Suppressor macrophage (primary cell): ENCODE data around the gene ZNF202.

ENCODE experiments used
- DNase-seq, 4 experiments: peaks; one replicate each; pipeline ENCODE4 v3.0.0-alpha.2; 2020 to 2022

Gene ZNF202

GRCh38 chr11:123682696-123683410 is 58.6 kb downstream of the ZNF202 start:
- DNase-seq: no peak

GRCh38 chr11:123681030-123681429 is 60.4 kb downstream of the ZNF202 start:
- no peak for DNase-seq

GRCh38 chr11:123678246-123678645 is 63.2 kb downstream of the ZNF202 start:
- no peak for DNase-seq

GRCh38 chr11:123677510-123677909 is 64.0 kb downstream of the ZNF202 start:
- no peak for DNase-seq

GRCh38 chr11:123674297-123674696 is 67.2 kb downstream of the ZNF202 start:
- DNase-seq: no peak
